Psoas muscle (tissue), 8 donors: ENCODE measurements around the gene VPS25. TPM values are rescaled to one million over a fixed set of nuclear protein-coding genes. Genes with fewer than 3 reads are reported as not detected.
"Not testable (repeated sequence)": the region's sequence is repeated elsewhere in the genome, so short reads cannot be mapped to it uniquely, and the experiment has no call there.

ENCODE experiments used
- ATAC-seq, 4 donors: fragments of 200-7000 bp; cut with Tn5 transposase; one replicate each; pipeline ENCODE4 v1.9.1; 2020; ENCODE audit warnings: moderate library complexity in 3 of 4, mild to moderate bottlenecking in 2 of 4
- DNase-seq, 2 donors: peaks; one replicate each; pipeline ENCODE4 v3.0.0-alpha.2; 2020
- H3K27ac ChIP-seq: fragments of 200-600 bp; one replicate; pipeline ENCODE4 v1.8.0; 2022
- H3K27me3 ChIP-seq, 3 donors: fragments of 200-600 bp in 1 of 3; one replicate each; pipeline versions ENCODE4 v1.6.1 to v1.8.0; 2013 to 2022; ENCODE audit warnings: low read length in 2 of 3, mild to moderate bottlenecking in 2 of 3, moderate library complexity in 1 of 3; ENCODE audit not compliant: insufficient read depth in 3 of 3
- H3K36me3 ChIP-seq, 2 donors: fragments of 200-600 bp in 1 of 2; one replicate each; pipeline versions ENCODE4 v1.6.1 to v1.8.0; 2013 to 2022; ENCODE audit warnings: low read depth in 1 of 2, mild to moderate bottlenecking in 1 of 2, moderate library complexity in 1 of 2; ENCODE audit not compliant: insufficient read depth in 1 of 2
- H3K4me1 ChIP-seq: fragments of 200-600 bp; one replicate; pipeline ENCODE4 v1.8.0; 2022
- H3K4me3 ChIP-seq: fragments of 200-600 bp; one replicate; pipeline ENCODE4 v1.8.0; 2022; ENCODE audit warnings: mild to moderate bottlenecking
- H3K9me3 ChIP-seq: fragments of 200-600 bp; one replicate; pipeline ENCODE4 v1.8.0; 2022
- WGBS, 3 donors: extraction: QIAGEN DNeasy Blood & Tissue Kit; methylation state at CpG; one replicate each; pipeline versions ENCODE4 v1.1.6 to v1.1.7; 2013; 5-methylcytosine and 5-hydroxymethylcytosine counted together
- intact Hi-C, 2 donors: fragments of 100-400 bp; cut with DNase I; formaldehyde crosslinking; loops; one replicate each; pipeline versions ENCODE4 v1.11.0 to v1.14.2; 2022
- polyA plus RNA-seq, 3 donors: library from polyadenylated mRNA; stranded (reverse); fragments of 200-250 nt; gene quantifications; one replicate each; pipeline ENCODE4 v1.2.3, GENCODE V29; 2013
- total RNA-seq, 4 donors: library from RNA; stranded (reverse); fragmentation: NEBNext Ultra II Directional in 2 of 4; extraction: Animal tissue kit (Norgen Biotek cat#: 25700) in 2 of 4; gene quantifications; one replicate each; pipeline versions ENCODE4 v1.2.1 to v1.2.4, GENCODE V29; 2021 to 2023
- TF ChIP-seq, protein P1 (sequence below): fragments of 200-600 bp; IDR thresholded peaks from one replicate; pipeline ENCODE4 v1.8.0; 2022; ENCODE audit warnings: antibody characterized with exemption
- donor health status: healthy with polysubstance abuse.
- donor health status: DM: no; HTN: no; CAD: no; lungs with moderate emphysema.
- donor health status: Bipolar disorder and iron deficiency.
- donor health status: healthy.
- donor health status: DM: yes; HTN: yes; CAD: no.
- donor health status: DM: no; HTN: no; CAD: no.
- donor health status: DM: no; HTN: no; CAD: no.
- donor health status: DM: yes; HTN: yes; CAD: no.

Gene VPS25
- total and polyA plus RNA-seq, 7 donors, result 38.6 to 73.3 (median 45.2) TPM

GRCh38 chr17:42767512-42767911, 5.7 kb upstream of the VPS25 start:
- peaks cover 0 to 10% (median 0%) of the 10 kb centered on the region in 3 donors for H3K27me3 ChIP-seq
- no peak for ATAC-seq
- TF ChIP-seq, protein P1, sequence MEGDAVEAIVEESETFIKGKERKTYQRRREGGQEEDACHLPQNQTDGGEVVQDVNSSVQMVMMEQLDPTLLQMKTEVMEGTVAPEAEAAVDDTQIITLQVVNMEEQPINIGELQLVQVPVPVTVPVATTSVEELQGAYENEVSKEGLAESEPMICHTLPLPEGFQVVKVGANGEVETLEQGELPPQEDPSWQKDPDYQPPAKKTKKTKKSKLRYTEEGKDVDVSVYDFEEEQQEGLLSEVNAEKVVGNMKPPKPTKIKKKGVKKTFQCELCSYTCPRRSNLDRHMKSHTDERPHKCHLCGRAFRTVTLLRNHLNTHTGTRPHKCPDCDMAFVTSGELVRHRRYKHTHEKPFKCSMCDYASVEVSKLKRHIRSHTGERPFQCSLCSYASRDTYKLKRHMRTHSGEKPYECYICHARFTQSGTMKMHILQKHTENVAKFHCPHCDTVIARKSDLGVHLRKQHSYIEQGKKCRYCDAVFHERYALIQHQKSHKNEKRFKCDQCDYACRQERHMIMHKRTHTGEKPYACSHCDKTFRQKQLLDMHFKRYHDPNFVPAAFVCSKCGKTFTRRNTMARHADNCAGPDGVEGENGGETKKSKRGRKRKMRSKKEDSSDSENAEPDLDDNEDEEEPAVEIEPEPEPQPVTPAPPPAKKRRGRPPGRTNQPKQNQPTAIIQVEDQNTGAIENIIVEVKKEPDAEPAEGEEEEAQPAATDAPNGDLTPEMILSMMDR, result no peak
- DNase-seq, result no peak
- no peak overlapping the region for H3K4me3 ChIP-seq
- H3K4me1 ChIP-seq, result peaks cover under 1% of the 10 kb centered on the region
- no peaks in the 10 kb centered on the region for H3K36me3 ChIP-seq
- intact Hi-C loops, result no loop called here
- no peak overlapping the region for H3K27ac ChIP-seq
- H3K9me3 ChIP-seq, result no peaks in the 10 kb centered on the region

GRCh38 chr17:42768006-42768405, 5.2 kb upstream of the VPS25 start:
- H3K4me1 ChIP-seq, H3K27me3 ChIP-seq, H3K9me3 ChIP-seq, ATAC-seq, H3K36me3 ChIP-seq, DNase-seq, H3K27ac ChIP-seq, H3K4me3 ChIP-seq, intact Hi-C loops: not testable (repeated sequence)
- WGBS, 3 donors, result 69 to 75% (median 72%) methylated on average over 9 of the region's 9 CpGs

DNA sequence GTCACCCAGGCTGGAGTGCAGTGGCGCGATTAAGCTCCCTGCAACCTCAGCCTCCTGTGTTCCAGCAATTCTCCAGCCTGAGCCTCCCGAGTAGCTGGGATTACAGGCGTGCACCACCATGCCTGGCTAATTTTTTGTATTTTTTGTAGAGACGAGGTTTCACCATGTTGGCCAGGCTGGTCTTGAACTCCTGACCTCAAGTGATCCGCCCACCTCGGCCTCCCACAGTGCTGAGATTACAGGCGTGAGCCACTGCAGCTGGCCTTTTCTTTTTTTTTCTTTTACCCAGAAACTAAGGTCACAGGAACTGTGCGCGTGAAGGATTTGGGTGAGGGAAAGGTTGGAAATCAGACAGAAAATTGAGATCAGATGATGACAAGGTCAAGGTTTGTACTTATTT, 3.3 kb upstream of the VPS25 start:
- DNase-seq, result not testable (repeated sequence)

GRCh38 chr17:42772945-42773289, 332 bp upstream of the VPS25 start:
- H3K27ac ChIP-seq, result peak overlapping the region; percentile 73
- peak overlapping the region; percentile 72 for H3K4me3 ChIP-seq
- TF ChIP-seq, protein P1, result no peak
- no peaks in the 10 kb centered on the region for H3K9me3 ChIP-seq
- H3K36me3 ChIP-seq, result peaks cover 0 to 36% of the 10 kb centered on the region in 2 donors
- WGBS, 3 donors, result 9 to 13% (median 10%) methylated on average over 3 of the region's 3 CpGs
- intact Hi-C loops, result loop anchor here in 1 of 2 donors (5.0 kb wide), 1 partner anchor 49 kb away; the partner anchor contains the start of gene BECN1
- H3K27me3 ChIP-seq, result peaks cover 0 to under 1% (median 0%) of the 10 kb centered on the region in 3 donors
- H3K4me1 ChIP-seq, result peaks cover 15% of the 10 kb centered on the region
- peak in 1 of 4 donors; percentile 25 for ATAC-seq
- no peak for DNase-seq

More for the DNA sequence above, 3.3 kb upstream of the VPS25 start:
- H3K27me3 ChIP-seq, ATAC-seq, H3K4me3 ChIP-seq, H3K27ac ChIP-seq, H3K9me3 ChIP-seq, H3K36me3 ChIP-seq: not testable (repeated sequence)
- WGBS, 3 donors, result 64 to 71% (median 67%) methylated on average over 10 of the region's 10 CpGs
- intact Hi-C loops, result loop anchor here in 1 of 2 donors (5.0 kb wide), 1 partner anchor 52 kb away; the partner anchor contains the start of gene BECN1
- H3K4me1 ChIP-seq, result peaks cover 15% of the 10 kb centered on the region

GRCh38 chr17:42774066-42774745, 957 bp downstream of the VPS25 start:
- H3K4me1 ChIP-seq, result peaks cover 15% of the 10 kb centered on the region
- H3K36me3 ChIP-seq, result peaks cover 3 to 49% of the 10 kb centered on the region in 2 donors
- WGBS, 3 donors, result 65 to 69% (median 65%) methylated on average over 3 of the region's 3 CpGs
- H3K27me3 ChIP-seq, result no peaks in the 10 kb centered on the region
- intact Hi-C loops, result loop anchor here in 1 of 2 donors (5.0 kb wide), 1 partner anchor 48 kb away; the partner anchor contains the start of gene BECN1
- peak overlapping the region; percentile 72 for H3K4me3 ChIP-seq
- DNase-seq (no peak), ATAC-seq (no peak)
- peak overlapping the region; percentile 73 for H3K27ac ChIP-seq
- TF ChIP-seq, protein P1, result no peak
- no peaks in the 10 kb centered on the region for H3K9me3 ChIP-seq
